Ramos (cell line): ENCODE results near the gene VSIG4.
"Not testable (repeated sequence)": the region's sequence is repeated elsewhere in the genome, so short reads cannot be mapped to it uniquely, and the experiment has no call there.

Experiments used
- in situ Hi-C: fragments of 300-500 bp; cut with MboI; formaldehyde crosslinking; loops from one replicate; pipeline ENCODE4 v1.14.3; 2022; ENCODE audit warnings: low sequenced_read_pairs; ENCODE audit not compliant: unreplicated experiment

VSIG4 gene, protein sequence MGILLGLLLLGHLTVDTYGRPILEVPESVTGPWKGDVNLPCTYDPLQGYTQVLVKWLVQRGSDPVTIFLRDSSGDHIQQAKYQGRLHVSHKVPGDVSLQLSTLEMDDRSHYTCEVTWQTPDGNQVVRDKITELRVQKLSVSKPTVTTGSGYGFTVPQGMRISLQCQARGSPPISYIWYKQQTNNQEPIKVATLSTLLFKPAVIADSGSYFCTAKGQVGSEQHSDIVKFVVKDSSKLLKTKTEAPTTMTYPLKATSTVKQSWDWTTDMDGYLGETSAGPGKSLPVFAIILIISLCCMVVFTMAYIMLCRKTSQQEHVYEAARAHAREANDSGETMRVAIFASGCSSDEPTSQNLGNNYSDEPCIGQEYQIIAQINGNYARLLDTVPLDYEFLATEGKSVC

DNA sequence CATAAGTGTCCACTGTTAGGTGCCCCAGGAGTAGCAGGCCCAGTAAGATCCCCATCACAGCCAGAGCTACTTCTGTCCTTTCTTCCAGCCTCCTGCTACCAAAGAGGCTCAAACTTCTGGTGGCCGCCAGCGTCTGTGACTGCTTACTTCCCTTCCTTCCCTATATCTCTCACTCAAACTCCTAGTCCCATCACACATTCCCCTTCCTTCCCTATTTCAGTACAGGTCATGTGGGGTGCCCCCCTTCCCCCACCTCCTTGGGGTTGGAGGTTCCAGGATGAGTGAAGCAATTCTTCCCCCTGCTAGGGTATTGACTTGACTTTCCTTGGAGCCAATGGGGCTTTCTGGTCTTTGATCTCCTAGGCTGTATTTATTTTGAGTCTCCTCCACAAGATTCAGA is at the start of gene VSIG4:
Gene VSIG4, minus strand, starts transcription at position 137 of the 400 bp plus-strand sequence. Its CDS starts 82 bp downstream, at position 55.
- in situ Hi-C loops, result no loop called here

DNA sequence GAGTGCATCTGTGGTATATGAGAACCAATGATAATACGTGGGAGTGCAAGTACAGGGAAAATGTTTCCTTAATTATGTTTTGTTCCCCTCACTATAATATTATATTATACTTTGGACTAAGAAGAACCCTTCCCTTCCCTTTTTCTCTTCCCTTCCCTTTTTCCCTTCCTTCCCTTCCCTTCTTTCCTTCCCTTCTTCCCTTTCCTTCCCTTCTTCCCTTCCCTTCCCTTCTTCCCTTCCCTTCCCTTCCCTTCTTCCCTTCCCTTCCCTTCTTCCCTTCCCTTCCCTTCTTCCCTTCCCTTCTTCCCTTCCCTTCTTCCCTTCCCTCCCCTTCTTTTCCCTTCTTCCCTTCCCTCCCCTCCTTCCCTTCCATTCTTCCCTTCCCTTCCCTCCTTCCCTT is 36.9 kb upstream of the VSIG4 start:
- in situ Hi-C loops, result no loop called here

GRCh38 chrX:66074920-66075879 is 35.3 kb upstream of the VSIG4 start:
- in situ Hi-C loops, result no loop called here

DNA sequence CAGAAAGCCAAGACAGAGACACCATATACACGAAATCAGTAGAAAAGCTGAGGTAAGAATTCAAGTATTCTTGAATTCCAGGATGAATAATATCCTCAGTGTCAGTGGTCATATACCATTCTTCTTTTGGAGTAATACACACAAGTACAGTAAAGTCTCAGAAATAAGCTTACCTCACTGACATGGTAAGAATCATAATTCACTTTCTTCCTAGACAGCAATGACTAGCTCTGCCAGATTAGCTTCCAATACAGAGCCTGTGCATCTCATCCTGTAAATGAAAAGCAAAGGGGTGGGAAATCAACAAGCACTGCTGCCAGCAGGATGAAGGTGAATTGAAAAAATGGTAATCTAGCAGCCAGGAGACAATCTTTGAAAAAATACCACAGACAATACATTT is 31.2 kb upstream of the VSIG4 start:
- in situ Hi-C loops, result no loop called here

DNA sequence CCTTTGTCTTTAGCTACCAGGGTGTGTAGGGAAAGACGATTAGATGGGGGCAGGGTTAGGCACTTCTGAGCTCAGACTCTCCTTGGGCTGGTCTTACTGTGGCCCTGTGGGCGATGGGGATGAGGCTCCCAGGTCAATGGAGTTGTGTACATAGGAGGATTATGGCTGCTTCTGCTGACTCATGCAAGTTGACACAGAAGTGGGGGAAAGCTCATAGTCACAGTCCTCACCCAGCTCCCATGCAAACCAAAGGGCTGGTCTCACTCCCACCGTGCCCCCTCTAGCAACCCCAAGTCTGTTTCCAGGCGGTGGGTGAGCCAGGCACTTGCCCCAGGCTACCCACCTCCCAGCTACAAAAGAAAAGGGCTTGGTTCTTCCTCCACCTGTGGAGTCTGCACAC is 24.4 kb upstream of the VSIG4 start:
- in situ Hi-C loops, result no loop called here

DNA sequence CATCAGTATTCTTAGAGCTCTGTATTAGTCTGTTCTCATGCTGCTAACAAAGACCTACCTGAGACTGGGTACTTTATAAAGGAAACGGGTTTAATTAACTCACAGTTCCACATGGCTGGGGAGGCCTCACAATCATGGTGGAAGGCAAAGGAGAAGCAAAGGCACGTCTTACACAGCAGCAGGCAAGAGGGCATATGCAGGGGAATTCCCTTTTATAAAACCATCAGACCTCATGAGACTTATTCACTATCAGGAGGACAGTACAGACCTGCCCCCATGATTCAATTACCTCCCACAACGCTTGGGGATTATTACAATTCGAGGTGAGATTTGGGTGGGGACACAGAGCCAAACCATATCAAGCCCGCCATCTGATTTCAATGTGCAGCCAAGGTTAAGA is 17.1 kb upstream of the VSIG4 start:
- in situ Hi-C loops, result not testable (repeated sequence)

DNA sequence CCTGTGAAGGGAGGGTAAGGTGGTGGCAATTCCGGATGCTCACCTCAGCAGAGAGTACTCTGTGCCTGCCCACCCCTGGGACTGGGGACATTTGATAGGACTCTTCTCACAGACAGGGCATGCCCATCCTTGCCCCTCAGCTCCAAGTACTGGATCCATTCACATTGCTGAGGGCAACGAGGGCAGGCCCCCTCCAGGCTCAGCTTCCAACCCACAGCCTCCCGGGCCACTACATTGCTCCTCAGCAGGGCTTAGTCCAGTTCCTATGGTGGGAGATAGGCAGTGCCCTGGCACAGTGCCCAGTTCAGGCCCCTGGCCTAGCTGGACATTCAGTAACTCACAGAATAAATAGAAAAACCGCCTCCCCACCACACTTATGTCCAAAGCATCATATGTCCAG is 15.1 kb upstream of the VSIG4 start:
- in situ Hi-C loops, result no loop called here

GRCh38 chrX:66053414-66053813 is 13.5 kb upstream of the VSIG4 start:
- in situ Hi-C loops, result no loop called here

- in situ Hi-C loops, result no loop called here
Observed at GRCh38 chrX:66051980-66052379, 12.1 kb upstream of the VSIG4 start.

DNA sequence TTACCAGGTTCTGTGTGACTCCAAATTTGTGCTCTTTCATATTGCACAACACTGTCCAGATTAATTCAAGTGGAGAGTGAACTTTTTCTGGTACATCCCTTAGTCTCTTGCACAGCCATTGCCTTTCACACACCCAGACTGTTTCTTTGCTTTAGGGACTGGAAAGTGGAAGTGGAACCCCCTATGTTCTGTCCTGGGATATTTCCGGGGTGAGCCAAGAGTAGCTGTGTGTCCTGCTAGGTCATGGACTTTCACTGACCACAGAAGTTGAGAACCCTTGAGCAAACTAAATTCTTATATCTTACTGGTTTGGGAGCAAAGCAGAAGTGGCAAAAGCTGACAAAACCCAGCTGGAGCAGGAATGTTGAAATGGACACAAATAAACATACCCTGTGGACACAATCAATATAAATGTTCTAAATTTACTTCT is 10.3 kb upstream of the VSIG4 start:
- in situ Hi-C loops, result no loop called here

DNA sequence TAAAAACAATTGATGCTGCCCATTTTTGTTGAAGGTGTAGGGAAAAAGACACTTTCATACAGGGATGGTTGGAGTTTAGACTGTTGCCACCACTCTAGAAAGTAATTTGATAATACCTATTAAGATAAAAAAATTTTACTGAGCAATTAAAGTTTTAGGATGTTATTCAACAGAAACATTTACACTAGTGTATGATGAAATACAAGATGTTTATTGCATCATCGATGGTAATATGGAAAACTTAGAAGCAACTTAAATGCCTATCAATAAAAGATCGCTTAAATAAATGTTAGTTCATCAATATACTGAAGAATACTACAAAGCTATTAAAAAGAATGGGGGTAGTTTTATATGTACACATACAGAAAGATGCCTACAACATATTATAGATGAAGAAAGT is 9.2 kb upstream of the VSIG4 start:
- in situ Hi-C loops, result no loop called here

- in situ Hi-C loops, result no loop called here
Observed at GRCh38 chrX:66046612-66047235, 6.8 kb upstream of the VSIG4 start.

DNA sequence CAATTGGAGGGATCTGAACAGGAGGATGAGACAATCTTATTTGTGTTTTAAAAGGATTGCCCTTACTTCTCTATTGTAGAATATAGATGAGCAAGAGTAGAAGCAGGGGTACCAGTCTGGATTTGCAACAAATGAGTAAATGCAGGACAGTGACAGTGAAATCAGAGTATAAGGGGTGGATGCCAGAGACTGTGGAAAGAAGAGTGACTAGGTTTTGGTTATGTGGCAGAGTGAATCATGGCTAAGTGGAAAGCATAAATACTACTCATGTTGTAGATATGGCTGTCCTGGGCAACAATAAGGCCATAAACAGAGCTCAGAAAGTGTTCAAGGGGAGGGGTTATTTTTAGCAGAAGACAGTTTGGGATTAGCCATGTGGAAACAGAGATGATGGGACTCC is 6.0 kb upstream of the VSIG4 start:
- in situ Hi-C loops, result no loop called here

- in situ Hi-C loops, result no loop called here
Observed at GRCh38 chrX:66043584-66043983, 3.7 kb upstream of the VSIG4 start.

DNA sequence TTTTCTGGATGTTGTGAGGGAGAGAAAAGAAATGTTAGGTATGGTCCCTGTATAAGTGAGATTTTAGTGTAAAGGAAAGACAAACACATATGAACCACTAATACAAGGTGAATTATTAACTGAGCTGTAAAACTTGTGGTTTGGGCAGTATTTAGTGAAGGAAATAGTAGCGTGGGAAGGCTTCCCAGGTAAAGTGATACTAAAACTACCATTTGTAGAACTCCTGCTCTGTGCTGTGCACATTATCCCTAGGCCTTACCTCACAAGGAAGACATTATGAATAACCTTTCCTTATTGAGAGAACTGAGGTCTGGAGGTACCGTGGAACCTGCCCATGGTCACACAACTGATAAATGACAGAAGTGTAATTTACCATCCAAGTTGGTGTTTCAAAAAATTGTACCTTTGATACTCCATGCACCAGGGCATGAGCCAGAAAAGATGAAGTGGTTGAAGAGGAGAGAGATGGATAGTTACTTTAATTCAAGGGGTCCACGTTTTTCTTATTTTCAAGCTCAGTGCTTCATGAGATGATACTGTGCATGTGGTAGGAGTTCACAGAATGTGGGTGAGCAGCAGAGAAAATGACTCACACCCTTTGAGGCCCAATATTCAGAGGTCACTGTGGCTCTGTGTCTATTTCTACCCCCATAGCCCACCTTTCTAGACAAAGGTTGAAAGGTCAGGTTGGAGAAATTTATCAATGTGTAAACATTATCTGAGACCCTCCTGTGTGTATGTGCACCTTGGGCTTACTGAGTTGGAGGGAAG is 2.6 kb upstream of the VSIG4 start:
- in situ Hi-C loops, result no loop called here

- in situ Hi-C loops, result no loop called here
Observed at GRCh38 chrX:66038115-66038514, 1.8 kb downstream of the VSIG4 start.

- in situ Hi-C loops, result no loop called here
Observed at GRCh38 chrX:66036231-66036630, 3.6 kb downstream of the VSIG4 start.

DNA sequence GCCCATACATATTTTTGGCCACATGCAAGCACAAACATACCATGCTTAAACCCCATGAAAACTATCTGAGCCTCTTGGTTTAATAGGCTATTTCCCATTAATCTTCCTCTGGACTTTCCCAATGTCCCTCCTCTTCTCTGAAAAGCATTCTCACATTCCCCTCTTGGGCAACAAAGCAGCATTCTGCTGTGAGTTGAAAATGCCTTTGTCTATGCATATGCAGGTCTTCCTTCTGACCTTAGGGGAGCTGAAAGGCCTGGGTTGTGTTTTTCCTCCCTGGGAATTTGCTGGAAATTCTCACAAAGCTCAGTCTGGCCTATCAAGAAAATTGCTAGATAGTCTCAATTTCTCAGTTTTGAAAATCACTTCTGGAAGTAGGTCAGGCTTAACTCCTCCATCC is 4.2 kb downstream of the VSIG4 start:
- in situ Hi-C loops, result no loop called here

DNA sequence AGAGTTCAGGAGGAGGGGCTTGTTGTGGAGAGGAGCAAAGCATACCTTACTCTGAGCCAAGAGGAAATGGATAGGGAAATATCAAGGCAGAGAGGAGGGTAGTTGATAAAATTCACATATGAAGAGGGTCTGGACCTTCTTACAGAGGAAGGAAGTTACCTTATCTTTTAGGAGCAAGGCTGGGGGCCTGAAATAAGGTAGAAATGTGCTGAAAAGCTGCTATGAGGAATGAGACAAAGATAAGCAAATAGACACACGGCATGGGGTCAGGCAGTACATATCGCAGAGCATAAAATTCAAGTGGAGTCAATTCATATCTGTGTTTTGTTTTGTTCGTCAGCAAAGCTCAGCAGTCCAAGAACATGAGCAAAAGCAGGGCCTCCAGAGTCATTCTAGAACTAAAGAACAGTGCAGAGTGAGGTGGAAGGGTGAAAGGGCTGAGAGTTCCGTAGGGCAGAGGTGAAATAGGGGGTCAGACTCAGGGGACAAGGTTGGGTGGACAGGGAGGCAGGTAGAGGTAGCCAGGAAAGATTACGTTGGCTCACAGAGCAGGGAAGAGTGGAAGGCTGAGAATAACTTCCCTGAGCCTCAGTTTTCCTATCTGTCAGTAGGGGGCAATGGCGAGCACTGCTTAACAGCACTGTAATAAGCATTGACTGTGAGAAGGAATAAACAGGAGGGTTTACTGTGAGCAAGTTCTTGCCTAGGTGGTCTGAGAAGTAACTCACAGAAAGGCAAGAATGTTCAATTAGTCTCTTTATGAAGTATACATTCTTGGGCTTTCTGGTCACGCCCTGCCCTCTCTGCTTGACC is 9.2 kb downstream of the VSIG4 start:
- in situ Hi-C loops, result no loop called here
